ENCODE results near the gene DGKK.

DNA sequence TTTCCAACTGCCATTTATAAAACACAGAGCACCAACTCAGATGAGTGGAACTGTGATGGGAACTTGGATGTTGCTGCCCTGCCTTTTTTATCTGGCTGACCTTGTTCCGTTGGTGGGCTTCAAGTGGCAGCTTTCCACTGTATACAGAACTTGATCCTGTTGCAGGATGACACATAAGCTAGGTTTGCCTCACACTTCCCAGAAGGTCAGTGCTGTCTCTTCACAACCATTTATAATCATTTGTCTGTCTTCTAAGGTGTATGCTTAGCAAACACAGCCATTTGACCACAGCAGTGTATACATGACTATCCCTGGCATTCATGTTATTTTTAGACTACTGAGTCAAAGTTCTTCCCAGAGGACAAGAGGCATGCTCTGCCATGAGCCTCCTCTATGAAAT is 20.3 kb downstream of the DGKK start:
- TF ChIP-seq EZH2 (IDR thresholded peaks at IDR 0.05): no peak
- no peak for TF ChIP-seq FOXP2 (optimal IDR thresholded peaks at IDR 0.05; ENCODE audit: control extremely low read depth, extremely low read length, insufficient read depth)

Measured in SK-N-MC (cell line).